ENCODE results near the gene CDH26. TPM values are rescaled to one million over a fixed set of nuclear protein-coding genes. Genes with fewer than 3 reads are reported as not detected.

The CDH26 gene
- polyA plus RNA-seq, 3 donors, result 1.3 to 3.0 (median 2.0) TPM

DNA sequence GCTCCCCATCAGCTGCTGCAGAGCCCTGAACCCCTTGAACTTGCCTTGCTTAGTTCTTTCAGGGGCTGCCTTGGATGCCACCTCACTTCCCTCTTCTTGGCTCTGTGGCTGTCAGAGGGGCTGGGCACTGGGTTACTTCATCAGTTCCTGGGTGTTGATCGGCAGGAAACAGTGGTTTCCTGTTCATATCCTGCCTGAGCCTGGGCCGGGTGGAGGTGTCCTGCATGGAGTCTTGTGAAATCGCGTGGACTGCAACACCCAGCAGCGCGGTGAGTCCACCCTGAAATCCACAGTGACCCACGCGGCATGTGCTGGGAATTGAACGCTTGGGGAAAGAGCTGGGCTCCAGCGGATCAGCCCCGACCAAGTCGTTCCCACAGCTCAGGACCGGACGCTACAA is 97.5 kb downstream of the CDH26 start:
- H3K9ac ChIP-seq (ENCODE audit: insufficient read depth, low read length, poor library complexity, severe bottlenecking), result peak overlapping the region; percentile 86
- no peaks in the 10 kb centered on the region for H3K27me3 ChIP-seq (ENCODE audit: control insufficient read depth in 2 of 2, insufficient read depth in 2 of 2, low read length in 2 of 2)
- H3K4me2 ChIP-seq (replicated peaks; ENCODE audit: extremely low read depth, low read length, poor library complexity, severe bottlenecking), result peak overlapping the region; percentile 64
- Mint-ChIP-seq H3K4me1 (peaks cover 88% of the 10 kb centered on the region), H3K36me3 (peaks cover 0 to 2% of the 10 kb centered on the region in 2 donors), H3K9me3 (no peaks in the 10 kb centered on the region), H3K27me3 (ENCODE audit: low read depth in 3 of 3) (peaks cover 0 to 1% (median 0%) of the 10 kb centered on the region in 3 donors), H3K27ac (peak overlapping the region; percentile 96 to 100 (median 99)), H3K4me3 (peak overlapping the region; percentile 68 to 87)
- H4K20me1 ChIP-seq (ENCODE audit: insufficient read depth, low read length), result no peaks in the 10 kb centered on the region
- H3K27ac ChIP-seq (ENCODE audit: low read depth in 1 of 2, low read length in 2 of 2), result peak overlapping the region; percentile 93 to 97
- 0% methylated on average over 8 of the region's 14 CpGs for WGBS (ENCODE audit: insufficient coverage)
- peaks cover 88 to 96% of the 10 kb centered on the region in 2 donors for H3K4me1 ChIP-seq (ENCODE audit: control insufficient read depth in 1 of 2, insufficient read depth in 2 of 2, low read length in 2 of 2)
- H3K36me3 ChIP-seq (replicated peaks in 1 of 2; ENCODE audit: control insufficient read depth in 1 of 2, insufficient read depth in 2 of 2, low read length in 2 of 2), result no peaks in the 10 kb centered on the region
- peak overlapping the region; percentile 1 to 65 (median 24) for H3K4me3 ChIP-seq (replicated peaks in 1 of 3; ENCODE audit: low read depth in 2 of 3, low read length in 3 of 3)
- TF ChIP-seq, protein P1, sequence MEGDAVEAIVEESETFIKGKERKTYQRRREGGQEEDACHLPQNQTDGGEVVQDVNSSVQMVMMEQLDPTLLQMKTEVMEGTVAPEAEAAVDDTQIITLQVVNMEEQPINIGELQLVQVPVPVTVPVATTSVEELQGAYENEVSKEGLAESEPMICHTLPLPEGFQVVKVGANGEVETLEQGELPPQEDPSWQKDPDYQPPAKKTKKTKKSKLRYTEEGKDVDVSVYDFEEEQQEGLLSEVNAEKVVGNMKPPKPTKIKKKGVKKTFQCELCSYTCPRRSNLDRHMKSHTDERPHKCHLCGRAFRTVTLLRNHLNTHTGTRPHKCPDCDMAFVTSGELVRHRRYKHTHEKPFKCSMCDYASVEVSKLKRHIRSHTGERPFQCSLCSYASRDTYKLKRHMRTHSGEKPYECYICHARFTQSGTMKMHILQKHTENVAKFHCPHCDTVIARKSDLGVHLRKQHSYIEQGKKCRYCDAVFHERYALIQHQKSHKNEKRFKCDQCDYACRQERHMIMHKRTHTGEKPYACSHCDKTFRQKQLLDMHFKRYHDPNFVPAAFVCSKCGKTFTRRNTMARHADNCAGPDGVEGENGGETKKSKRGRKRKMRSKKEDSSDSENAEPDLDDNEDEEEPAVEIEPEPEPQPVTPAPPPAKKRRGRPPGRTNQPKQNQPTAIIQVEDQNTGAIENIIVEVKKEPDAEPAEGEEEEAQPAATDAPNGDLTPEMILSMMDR (IDR thresholded peaks at IDR 0.05), result peak; percentile 8
- H3K79me2 ChIP-seq (ENCODE audit: insufficient read depth, low read length), result peaks cover 29% of the 10 kb centered on the region
- H3K9me3 ChIP-seq (replicated peaks in 1 of 2; ENCODE audit: control insufficient read depth in 1 of 2, insufficient read depth in 1 of 2, low read length in 2 of 2), result no peaks in the 10 kb centered on the region
- no peak overlapping the region for H2AFZ ChIP-seq (ENCODE audit: insufficient read depth, low read depth, low read length, poor library complexity, severe bottlenecking)
- intact Hi-C loops (cut with micrococcal nuclease), result loop anchor here (1.0 to 10.0 kb wide), 10 partner anchors 9 to 209 kb away; partner anchors contain the start of genes FAM217B (in 1 of the 2) and PPP1R3D (in 1 of the 2)
- peak; percentile 95 to 96 (median 96) for DNase-seq

DNA sequence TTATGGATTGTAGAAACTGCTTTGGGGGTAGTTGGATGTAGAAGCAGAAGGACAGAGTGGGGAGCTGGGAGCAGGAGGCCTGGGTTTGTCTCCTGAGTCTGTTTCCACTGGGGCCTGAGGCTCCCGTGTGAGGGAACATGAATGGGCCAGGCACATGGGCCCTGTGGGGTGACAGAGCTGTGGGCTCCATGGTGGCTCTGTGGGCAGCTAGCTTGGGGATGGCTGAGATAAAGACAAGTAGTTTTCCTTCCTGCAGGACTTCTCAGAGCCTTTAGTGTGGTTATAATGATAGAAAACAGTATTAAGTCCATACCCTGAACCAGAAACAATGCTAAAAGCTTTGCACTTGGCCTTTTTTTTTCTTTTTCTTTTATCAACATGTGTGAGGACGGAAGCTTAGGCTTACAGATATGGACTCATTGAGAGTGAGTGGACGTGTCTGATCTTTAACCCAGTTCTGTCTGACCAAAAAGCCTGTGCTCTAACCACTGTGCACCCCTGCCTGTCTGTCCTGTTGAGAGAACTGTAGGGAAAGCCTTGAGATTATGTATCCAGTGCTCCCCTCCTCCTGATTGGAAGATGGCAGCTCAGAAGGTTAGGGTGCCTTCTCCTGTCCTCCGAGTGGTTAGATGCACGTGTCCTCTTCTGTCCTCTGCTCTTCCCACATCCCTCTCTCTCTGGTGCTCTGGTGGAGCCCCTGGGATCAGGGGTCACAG is 98.3 kb downstream of the CDH26 start:
- Mint-ChIP-seq H3K9me3 (no peaks in the 10 kb centered on the region), H3K4me1 (peaks cover 92% of the 10 kb centered on the region), H3K27me3 (ENCODE audit: low read depth in 3 of 3) (peaks cover 0 to 1% (median 0%) of the 10 kb centered on the region in 3 donors), H3K27ac (peak overlapping the region; percentile 96 to 100 (median 99)), H3K4me3 (peak overlapping the region; percentile 68 to 87), H3K36me3 (peaks cover 0 to 2% of the 10 kb centered on the region in 2 donors)
- intact Hi-C loops (cut with micrococcal nuclease), result loop anchor here (5.0 to 10.0 kb wide), 9 partner anchors 41 to 208 kb away; partner anchors contain the start of genes FAM217B (in 1 of the 2) and PPP1R3D (in 1 of the 2)
- H3K79me2 ChIP-seq (ENCODE audit: insufficient read depth, low read length), result peaks cover 32% of the 10 kb centered on the region
- no peaks in the 10 kb centered on the region for H3K36me3 ChIP-seq (replicated peaks in 1 of 2; ENCODE audit: control insufficient read depth in 1 of 2, insufficient read depth in 2 of 2, low read length in 2 of 2)
- peak overlapping the region; percentile 1 to 65 (median 24) for H3K4me3 ChIP-seq (replicated peaks in 1 of 3; ENCODE audit: low read depth in 2 of 3, low read length in 3 of 3)
- peak overlapping the region; percentile 86 for H3K9ac ChIP-seq (ENCODE audit: insufficient read depth, low read length, poor library complexity, severe bottlenecking)
- peak in 2 of 3 donors; percentile 23 to 28 for DNase-seq
- H2AFZ ChIP-seq (ENCODE audit: insufficient read depth, low read depth, low read length, poor library complexity, severe bottlenecking), result peak overlapping the region; percentile 64
- no peaks in the 10 kb centered on the region for H4K20me1 ChIP-seq (ENCODE audit: insufficient read depth, low read length)
- H3K4me2 ChIP-seq (replicated peaks; ENCODE audit: extremely low read depth, low read length, poor library complexity, severe bottlenecking), result peak overlapping the region; percentile 64
- H3K27ac ChIP-seq (ENCODE audit: low read depth in 1 of 2, low read length in 2 of 2), result peak overlapping the region; percentile 93 to 97
- TF ChIP-seq, protein P1 (IDR thresholded peaks at IDR 0.05), result no peak
- WGBS (ENCODE audit: insufficient coverage), result 62% methylated on average over 3 of the region's 5 CpGs
- peaks cover 90 to 94% of the 10 kb centered on the region in 2 donors for H3K4me1 ChIP-seq (ENCODE audit: control insufficient read depth in 1 of 2, insufficient read depth in 2 of 2, low read length in 2 of 2)
- H3K27me3 ChIP-seq (ENCODE audit: control insufficient read depth in 2 of 2, insufficient read depth in 2 of 2, low read length in 2 of 2), result no peaks in the 10 kb centered on the region
- no peaks in the 10 kb centered on the region for H3K9me3 ChIP-seq (replicated peaks in 1 of 2; ENCODE audit: control insufficient read depth in 1 of 2, insufficient read depth in 1 of 2, low read length in 2 of 2)
